Measurements from ENCODE around the gene DCST1. TPM values are rescaled to one million over a fixed set of nuclear protein-coding genes. Genes with fewer than 3 reads are reported as not detected.

DCST1 gene
- total RNA-seq, 1 donor: not detected

DNA sequence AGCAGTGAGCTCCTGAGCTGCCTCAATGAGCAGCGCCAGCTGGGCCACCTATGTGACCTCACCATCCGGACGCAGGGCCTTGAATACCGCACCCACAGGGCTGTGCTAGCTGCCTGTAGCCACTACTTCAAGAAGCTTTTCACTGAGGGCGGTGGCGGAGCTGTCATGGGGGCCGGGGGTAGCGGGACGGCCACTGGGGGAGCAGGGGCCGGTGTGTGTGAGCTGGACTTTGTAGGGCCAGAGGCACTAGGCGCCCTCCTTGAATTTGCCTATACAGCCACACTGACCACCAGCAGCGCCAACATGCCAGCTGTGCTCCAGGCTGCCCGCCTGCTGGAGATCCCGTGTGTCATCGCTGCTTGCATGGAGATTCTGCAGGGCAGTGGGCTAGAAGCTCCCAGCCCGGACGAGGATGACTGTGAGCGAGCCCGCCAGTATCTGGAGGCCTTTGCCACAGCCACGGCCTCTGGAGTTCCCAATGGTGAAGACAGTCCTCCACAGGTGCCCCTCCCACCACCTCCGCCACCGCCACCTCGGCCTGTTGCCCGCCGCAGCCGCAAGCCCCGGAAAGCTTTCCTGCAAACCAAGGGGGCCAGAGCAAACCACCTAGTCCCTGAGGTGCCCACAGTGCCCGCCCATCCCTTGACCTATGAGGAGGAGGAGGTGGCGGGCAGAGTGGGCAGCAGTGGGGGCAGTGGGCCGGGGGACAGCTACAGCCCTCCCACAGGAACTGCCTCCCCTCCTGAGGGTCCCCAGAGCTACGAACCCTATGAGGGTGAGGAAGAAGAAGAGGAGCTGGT lies 18.7 kb upstream of the DCST1 start:
- H3K9me3 ChIP-seq (ENCODE audit: low read depth, low read length): no peaks in the 10 kb centered on the region
- H2AFZ ChIP-seq (ENCODE audit: low read length): no peak overlapping the region
- TF ChIP-seq, protein P1, sequence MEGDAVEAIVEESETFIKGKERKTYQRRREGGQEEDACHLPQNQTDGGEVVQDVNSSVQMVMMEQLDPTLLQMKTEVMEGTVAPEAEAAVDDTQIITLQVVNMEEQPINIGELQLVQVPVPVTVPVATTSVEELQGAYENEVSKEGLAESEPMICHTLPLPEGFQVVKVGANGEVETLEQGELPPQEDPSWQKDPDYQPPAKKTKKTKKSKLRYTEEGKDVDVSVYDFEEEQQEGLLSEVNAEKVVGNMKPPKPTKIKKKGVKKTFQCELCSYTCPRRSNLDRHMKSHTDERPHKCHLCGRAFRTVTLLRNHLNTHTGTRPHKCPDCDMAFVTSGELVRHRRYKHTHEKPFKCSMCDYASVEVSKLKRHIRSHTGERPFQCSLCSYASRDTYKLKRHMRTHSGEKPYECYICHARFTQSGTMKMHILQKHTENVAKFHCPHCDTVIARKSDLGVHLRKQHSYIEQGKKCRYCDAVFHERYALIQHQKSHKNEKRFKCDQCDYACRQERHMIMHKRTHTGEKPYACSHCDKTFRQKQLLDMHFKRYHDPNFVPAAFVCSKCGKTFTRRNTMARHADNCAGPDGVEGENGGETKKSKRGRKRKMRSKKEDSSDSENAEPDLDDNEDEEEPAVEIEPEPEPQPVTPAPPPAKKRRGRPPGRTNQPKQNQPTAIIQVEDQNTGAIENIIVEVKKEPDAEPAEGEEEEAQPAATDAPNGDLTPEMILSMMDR (IDR thresholded peaks at IDR 0.05; ENCODE audit: extremely low read depth, low read depth, low read length): no peak
- H3K4me3 ChIP-seq (ENCODE audit: insufficient read depth, low read length): no peak overlapping the region
- H3K4me2 ChIP-seq (ENCODE audit: insufficient read depth, low read length): no peak overlapping the region
- H4K20me1 ChIP-seq (ENCODE audit: insufficient read depth, low read length): peaks cover 26% of the 10 kb centered on the region
- peak; percentile 43 for DNase-seq (ENCODE audit: insufficient read length, low spot score, missing footprints)
- H3K36me3 ChIP-seq (ENCODE audit: insufficient read depth, low read length): peaks cover 15% of the 10 kb centered on the region
- H3K4me1 ChIP-seq (ENCODE audit: insufficient read depth, low read length): peaks cover 15% of the 10 kb centered on the region
- H3K79me2 ChIP-seq (ENCODE audit: insufficient read depth, low read length): peaks cover 26% of the 10 kb centered on the region
- H3K27me3 ChIP-seq (ENCODE audit: insufficient read depth, low read length): no peaks in the 10 kb centered on the region
- no peak overlapping the region for H3K27ac ChIP-seq (ENCODE audit: low read depth, low read length)

DNA sequence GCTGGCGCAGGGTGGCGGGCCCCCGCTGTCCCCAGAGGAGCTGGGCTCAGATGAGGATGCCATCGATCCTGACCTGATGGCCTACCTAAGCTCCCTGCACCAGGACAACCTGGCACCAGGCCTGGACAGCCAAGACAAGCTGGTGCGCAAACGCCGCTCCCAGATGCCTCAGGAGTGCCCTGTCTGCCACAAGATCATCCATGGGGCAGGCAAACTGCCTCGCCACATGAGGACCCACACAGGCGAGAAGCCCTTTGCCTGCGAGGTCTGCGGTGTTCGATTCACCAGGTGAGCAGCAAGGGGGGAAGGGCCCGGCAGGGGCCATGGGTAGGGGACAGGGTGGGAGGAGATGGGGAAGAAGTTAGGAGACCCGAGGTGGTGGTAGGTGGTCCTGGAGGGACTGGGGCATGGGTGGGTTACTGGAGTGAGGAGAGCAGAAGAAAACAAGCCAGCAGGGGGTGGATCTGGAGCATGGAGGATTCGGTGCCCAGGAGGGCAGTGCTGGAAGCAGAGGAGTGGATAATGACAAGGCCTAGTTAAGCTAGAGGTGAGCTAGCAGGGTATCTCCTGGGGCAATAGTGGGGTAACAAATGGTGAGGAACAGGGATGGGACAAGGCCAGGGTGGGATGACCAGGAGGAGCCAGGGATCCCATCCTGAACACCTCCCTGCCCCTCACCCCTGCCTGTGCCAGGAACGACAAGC lies 17.9 kb upstream of the DCST1 start:
- H3K4me1 ChIP-seq (ENCODE audit: insufficient read depth, low read length): peaks cover 15% of the 10 kb centered on the region
- TF ChIP-seq, protein P1 (IDR thresholded peaks at IDR 0.05; ENCODE audit: extremely low read depth, low read depth, low read length): no peak
- peaks cover 15% of the 10 kb centered on the region for H3K36me3 ChIP-seq (ENCODE audit: insufficient read depth, low read length)
- no peaks in the 10 kb centered on the region for H3K9me3 ChIP-seq (ENCODE audit: low read depth, low read length)
- H4K20me1 ChIP-seq (ENCODE audit: insufficient read depth, low read length): peaks cover 26% of the 10 kb centered on the region
- peak; percentile 61 for DNase-seq (ENCODE audit: insufficient read length, low spot score, missing footprints)
- H3K4me3 ChIP-seq (ENCODE audit: insufficient read depth, low read length): no peak overlapping the region
- peaks cover 18% of the 10 kb centered on the region for H3K79me2 ChIP-seq (ENCODE audit: insufficient read depth, low read length)
- H2AFZ ChIP-seq (ENCODE audit: low read length): no peak overlapping the region
- no peak overlapping the region for H3K4me2 ChIP-seq (ENCODE audit: insufficient read depth, low read length)
- H3K27ac ChIP-seq (ENCODE audit: low read depth, low read length): no peak overlapping the region
- no peaks in the 10 kb centered on the region for H3K27me3 ChIP-seq (ENCODE audit: insufficient read depth, low read length)

DNA sequence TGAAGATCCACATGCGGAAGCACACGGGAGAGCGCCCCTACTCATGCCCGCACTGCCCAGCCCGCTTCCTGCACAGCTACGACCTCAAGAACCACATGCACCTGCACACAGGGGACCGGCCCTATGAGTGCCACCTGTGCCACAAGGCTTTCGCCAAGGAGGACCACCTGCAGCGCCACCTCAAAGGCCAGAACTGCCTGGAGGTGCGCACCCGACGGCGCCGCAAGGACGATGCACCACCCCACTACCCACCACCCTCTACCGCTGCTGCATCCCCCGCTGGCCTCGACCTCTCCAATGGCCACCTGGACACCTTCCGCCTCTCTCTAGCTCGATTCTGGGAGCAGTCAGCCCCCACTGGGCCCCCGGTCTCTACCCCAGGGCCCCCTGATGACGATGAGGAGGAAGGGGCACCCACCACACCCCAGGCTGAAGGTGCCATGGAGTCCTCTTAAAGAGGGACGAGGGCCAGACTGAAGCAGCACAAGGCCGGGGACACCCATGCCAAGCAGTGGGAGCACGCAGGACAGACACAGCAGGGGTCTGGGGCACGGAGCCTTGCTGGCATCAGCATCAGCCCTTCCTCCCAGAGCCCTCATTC lies 17.3 kb upstream of the DCST1 start:
- no peaks in the 10 kb centered on the region for H3K27me3 ChIP-seq (ENCODE audit: insufficient read depth, low read length)
- H3K79me2 ChIP-seq (ENCODE audit: insufficient read depth, low read length): peaks cover 14% of the 10 kb centered on the region
- TF ChIP-seq, protein P1 (IDR thresholded peaks at IDR 0.05; ENCODE audit: extremely low read depth, low read depth, low read length): no peak
- DNase-seq (ENCODE audit: insufficient read length, low spot score, missing footprints): peak; percentile 44
- H3K36me3 ChIP-seq (ENCODE audit: insufficient read depth, low read length): peaks cover 15% of the 10 kb centered on the region
- H3K9me3 ChIP-seq (ENCODE audit: low read depth, low read length): no peaks in the 10 kb centered on the region
- H4K20me1 ChIP-seq (ENCODE audit: insufficient read depth, low read length): peaks cover 26% of the 10 kb centered on the region
- peaks cover 15% of the 10 kb centered on the region for H3K4me1 ChIP-seq (ENCODE audit: insufficient read depth, low read length)
- H2AFZ ChIP-seq (ENCODE audit: low read length): no peak overlapping the region
- no peak overlapping the region for H3K4me2 ChIP-seq (ENCODE audit: insufficient read depth, low read length)
- no peak overlapping the region for H3K4me3 ChIP-seq (ENCODE audit: insufficient read depth, low read length)
- no peak overlapping the region for H3K27ac ChIP-seq (ENCODE audit: low read depth, low read length)

Measured in osteoblast (primary cell).